ENCODE results near the gene NLRC3.
"Not testable (repeated sequence)": the region's sequence is repeated elsewhere in the genome, so short reads cannot be mapped to it uniquely, and the experiment has no call there.

The NLRC3 gene

GRCh38 chr16:3508736-3509135, 68.5 kb downstream of the NLRC3 start:
- no peak for DNase-seq

DNA sequence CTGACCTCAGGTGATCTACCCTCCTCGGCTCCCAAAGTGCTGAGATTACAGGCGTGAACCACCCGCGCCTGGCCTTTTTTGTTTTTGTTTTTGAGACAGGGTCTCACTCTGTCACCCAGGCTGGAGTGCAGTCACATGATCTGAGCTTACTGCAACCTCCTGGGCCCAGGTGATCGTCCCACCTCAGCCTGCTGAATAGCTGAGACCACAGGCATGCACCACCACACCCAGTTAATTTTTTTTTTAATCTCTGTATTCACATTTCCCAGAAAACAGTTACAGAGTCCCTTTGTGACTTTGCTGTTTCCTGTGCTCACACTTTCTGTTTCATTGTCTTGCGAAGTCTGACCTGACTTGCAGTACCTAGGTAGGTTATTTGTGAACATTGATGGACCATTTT, 73.7 kb downstream of the NLRC3 start:
- peak; percentile 76 to 83 for DNase-seq

- DNase-seq = no peak
Observed at GRCh38 chr16:3501783-3502400, 75.3 kb downstream of the NLRC3 start.

GRCh38 chr16:3501412-3501761, 75.8 kb downstream of the NLRC3 start:
- DNase-seq = not testable (repeated sequence)

- no peak for DNase-seq
Observed at GRCh38 chr16:3498988-3499387, 78.2 kb downstream of the NLRC3 start.

- DNase-seq = no peak
Observed at GRCh38 chr16:3497771-3498170, 79.4 kb downstream of the NLRC3 start.

- DNase-seq = no peak
Observed at GRCh38 chr16:3496386-3496785, 80.8 kb downstream of the NLRC3 start.

GRCh38 chr16:3495176-3495575, 82.0 kb downstream of the NLRC3 start, which contains the start of gene C16orf90:
TSS of gene C16orf90 (minus strand) at chr16:3495489. CDS start at chr16:3495421, 68 bp downstream.
- DNase-seq = no peak

- no peak for DNase-seq
Observed at GRCh38 chr16:3494386-3494973, 82.7 kb downstream of the NLRC3 start.

GRCh38 chr16:3492356-3492755, 84.8 kb downstream of the NLRC3 start:
- DNase-seq = no peak

DNA sequence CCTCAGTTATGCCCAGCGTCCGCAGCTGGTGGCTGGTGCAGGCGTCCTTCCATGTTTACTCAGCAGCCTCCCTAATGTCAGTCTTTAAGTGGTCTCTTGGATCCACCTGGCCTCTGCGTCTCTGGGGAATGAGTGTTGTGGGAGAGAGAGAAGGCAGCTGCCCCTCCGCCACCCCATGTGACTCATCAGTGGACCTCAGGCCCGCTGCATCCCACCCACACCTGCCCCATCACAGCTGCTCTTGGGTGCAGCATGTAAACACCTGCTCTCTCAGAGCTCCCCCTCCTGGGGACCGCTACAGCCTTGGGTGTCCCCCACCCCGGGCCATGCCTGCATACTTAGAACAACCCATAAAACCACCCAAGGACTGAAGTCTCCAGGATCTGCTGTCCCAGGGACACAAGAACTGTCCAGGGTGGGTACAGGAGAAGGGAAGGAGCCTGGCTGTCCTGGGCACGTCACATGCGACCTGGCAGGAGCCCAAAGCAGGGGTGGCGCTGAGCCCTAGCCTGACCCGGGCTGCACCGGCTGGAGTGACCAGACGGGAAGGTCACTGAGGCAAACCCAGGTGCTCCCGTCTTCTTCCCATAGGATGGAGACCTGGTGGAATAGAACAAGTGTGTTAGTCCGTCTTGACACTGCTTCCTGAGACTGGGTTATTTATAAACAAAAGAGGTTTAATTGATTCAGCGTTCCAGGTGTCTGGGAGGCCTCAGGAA, 86.1 kb downstream of the NLRC3 start:
- no peak for DNase-seq
